HepG2 (cell line): ENCODE measurements around the gene TBCB. TPM values are rescaled to one million over a fixed set of nuclear protein-coding genes. Genes with fewer than 3 reads are reported as not detected.

Experiments used
- CREM ChIP-seq, 2 experiments: sonication (generic) in 1 of 2; formaldehyde crosslinking in 1 of 2; IDR thresholded peaks; 2 replicates each; pipeline versions ENCODE4 v1.4.0 to v1.6.1; 2016 to 2020; ENCODE audit warnings: antibody characterized with exemption in 1 of 2, mild to moderate bottlenecking in 1 of 2, missing genetic modification reagents in 1 of 2
- ERF ChIP-seq: IDR thresholded peaks from 2 replicates; pipeline ENCODE4 v1.6.1; 2018; ENCODE audit warnings: missing biosample characterization, missing genetic modification reagents
- FOXA3 ChIP-seq: IDR thresholded peaks from 2 replicates; pipeline ENCODE4 v1.6.1; 2016; ENCODE audit warnings: missing genetic modification reagents, missing compliant biosample characterization
- IRF2 ChIP-seq: IDR thresholded peaks from 2 replicates; pipeline ENCODE4 v1.6.1; 2018; ENCODE audit warnings: missing genetic modification reagents, missing compliant biosample characterization
- KAT2B ChIP-seq: fragments of 150-350 bp; IDR thresholded peaks from 2 replicates; pipeline ENCODE4 v1.6.1; 2014; ENCODE audit warnings: low read depth, low read length, borderline replicate concordance
- MED13 ChIP-seq: sonication (generic); formaldehyde crosslinking; IDR thresholded peaks from 2 replicates; pipeline ENCODE4 v1.5.0; 2020; ENCODE audit warnings: missing genetic modification reagents
- PAXIP1 ChIP-seq: sonication (generic); formaldehyde crosslinking; conservative IDR thresholded peaks from 2 replicates; pipeline ENCODE4 v1.4.0; 2020; ENCODE audit warnings: mild to moderate bottlenecking, missing genetic modification reagents, moderate library complexity
- SPEN ChIP-seq: sonication (generic); formaldehyde crosslinking; IDR thresholded peaks from 2 replicates; pipeline ENCODE4 v1.5.1; 2020; ENCODE audit warnings: low read depth, mild to moderate bottlenecking, missing genetic modification reagents
- TAF15 ChIP-seq: fragments of 200-400 bp; formaldehyde crosslinking; IDR thresholded peaks from one replicate; pipeline ENCODE4 v1.6.1; 2018; ENCODE audit warnings: mild to moderate bottlenecking, low read depth, low read length; ENCODE audit not compliant: poor library complexity, severe bottlenecking
- ZFP37 ChIP-seq: sonication (generic); formaldehyde crosslinking; IDR thresholded peaks from 2 replicates; pipeline ENCODE4 v1.4.0; 2020; ENCODE audit warnings: missing genetic modification reagents, borderline replicate concordance
- ZFX ChIP-seq: sonication (generic); formaldehyde crosslinking; IDR thresholded peaks from 2 replicates; pipeline ENCODE4 v1.4.0; 2020; ENCODE audit warnings: mild to moderate bottlenecking, low read depth, missing genetic modification reagents, moderate library complexity
- ZNF121 ChIP-seq: sonication (generic); formaldehyde crosslinking; IDR thresholded peaks from 2 replicates; pipeline ENCODE4 v1.5.0; 2020; ENCODE audit warnings: mild to moderate bottlenecking, missing genetic modification reagents
- ZNF331 ChIP-seq: sonication (generic); formaldehyde crosslinking; IDR thresholded peaks from 2 replicates; pipeline ENCODE4 v1.4.0; 2020; ENCODE audit warnings: missing genetic modification reagents
- ZNF333 ChIP-seq: sonication (generic); formaldehyde crosslinking; IDR thresholded peaks from 2 replicates; pipeline ENCODE4 v1.4.0; 2020; ENCODE audit warnings: mild to moderate bottlenecking, missing genetic modification reagents, borderline replicate concordance
- ZNF850 ChIP-seq: sonication (generic); formaldehyde crosslinking; conservative IDR thresholded peaks from 2 replicates; pipeline ENCODE4 v1.9.0; 2021; ENCODE audit warnings: mild to moderate bottlenecking, missing genetic modification reagents
- polyA plus RNA-seq, 8 experiments: library from polyadenylated mRNA; depleted of rRNA in 3 of 8; stranded (reverse) in 7 of 8; unstranded in 1 of 8; fragments of >200 nt; fragmentation: Illumina TruSeq in 4 of 8; extraction: Trizol in 4 of 8; gene quantifications; 2 replicates each; pipeline versions ENCODE4 v1.2.1 to v1.2.3, GENCODE V29; 2011 to 2016; ENCODE audit warnings: low read depth in 4 of 8, missing spikeins in 1 of 8, mixed read lengths in 1 of 8; ENCODE audit not compliant: insufficient read depth in 1 of 8
- total RNA-seq, 5 experiments: library from RNA; depleted of rRNA; stranded (reverse); fragments of >200 nt; fragmentation: Illumina TruSeq; extraction: Trizol; gene quantifications; 2 replicates each; pipeline ENCODE4 v1.2.3, GENCODE V29; 2016; ENCODE audit warnings: low read depth in 1 of 5
- TF ChIP-seq, protein P1 (sequence below): IDR thresholded peaks from 2 replicates; pipeline ENCODE4 v1.6.1; 2016; ENCODE audit warnings: mild to moderate bottlenecking
- TF ChIP-seq, protein P2 (sequence below): sonication (generic); formaldehyde crosslinking; IDR thresholded peaks from 2 replicates; pipeline ENCODE4 v1.4.0; 2020; ENCODE audit warnings: missing genetic modification reagents, borderline replicate concordance
- TF ChIP-seq, protein P3 (sequence below), 2 experiments: sonication (generic) in 1 of 2; formaldehyde crosslinking in 1 of 2; IDR thresholded peaks; 2 replicates each; pipeline versions ENCODE4 v1.4.0 to v1.6.1; 2018 to 2020; ENCODE audit warnings: missing genetic modification reagents in 2 of 2, borderline replicate concordance in 1 of 2, low read depth in 1 of 2, mild to moderate bottlenecking in 1 of 2, missing biosample characterization in 1 of 2

The TBCB gene
- total and polyA plus RNA-seq, 2 of the 13 experiments (the other 11 are each of a cell fraction or from before 2014, with no cell fraction given) = 271 to 276 TPM

GRCh38 chr19:36139473-36140303, 24.4 kb downstream of the TBCB start, which contains the start of gene CAPNS1 (continued):
- TF ChIP-seq, protein P1, sequence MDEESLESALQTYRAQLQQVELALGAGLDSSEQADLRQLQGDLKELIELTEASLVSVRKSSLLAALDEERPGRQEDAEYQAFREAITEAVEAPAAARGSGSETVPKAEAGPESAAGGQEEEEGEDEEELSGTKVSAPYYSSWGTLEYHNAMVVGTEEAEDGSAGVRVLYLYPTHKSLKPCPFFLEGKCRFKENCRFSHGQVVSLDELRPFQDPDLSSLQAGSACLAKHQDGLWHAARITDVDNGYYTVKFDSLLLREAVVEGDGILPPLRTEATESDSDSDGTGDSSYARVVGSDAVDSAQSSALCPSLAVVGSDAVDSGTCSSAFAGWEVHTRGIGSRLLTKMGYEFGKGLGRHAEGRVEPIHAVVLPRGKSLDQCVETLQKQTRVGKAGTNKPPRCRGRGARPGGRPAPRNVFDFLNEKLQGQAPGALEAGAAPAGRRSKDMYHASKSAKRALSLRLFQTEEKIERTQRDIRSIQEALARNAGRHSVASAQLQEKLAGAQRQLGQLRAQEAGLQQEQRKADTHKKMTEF (CRISPR knock-in tag) = peak; percentile 94
- TF ChIP-seq, protein P2, sequence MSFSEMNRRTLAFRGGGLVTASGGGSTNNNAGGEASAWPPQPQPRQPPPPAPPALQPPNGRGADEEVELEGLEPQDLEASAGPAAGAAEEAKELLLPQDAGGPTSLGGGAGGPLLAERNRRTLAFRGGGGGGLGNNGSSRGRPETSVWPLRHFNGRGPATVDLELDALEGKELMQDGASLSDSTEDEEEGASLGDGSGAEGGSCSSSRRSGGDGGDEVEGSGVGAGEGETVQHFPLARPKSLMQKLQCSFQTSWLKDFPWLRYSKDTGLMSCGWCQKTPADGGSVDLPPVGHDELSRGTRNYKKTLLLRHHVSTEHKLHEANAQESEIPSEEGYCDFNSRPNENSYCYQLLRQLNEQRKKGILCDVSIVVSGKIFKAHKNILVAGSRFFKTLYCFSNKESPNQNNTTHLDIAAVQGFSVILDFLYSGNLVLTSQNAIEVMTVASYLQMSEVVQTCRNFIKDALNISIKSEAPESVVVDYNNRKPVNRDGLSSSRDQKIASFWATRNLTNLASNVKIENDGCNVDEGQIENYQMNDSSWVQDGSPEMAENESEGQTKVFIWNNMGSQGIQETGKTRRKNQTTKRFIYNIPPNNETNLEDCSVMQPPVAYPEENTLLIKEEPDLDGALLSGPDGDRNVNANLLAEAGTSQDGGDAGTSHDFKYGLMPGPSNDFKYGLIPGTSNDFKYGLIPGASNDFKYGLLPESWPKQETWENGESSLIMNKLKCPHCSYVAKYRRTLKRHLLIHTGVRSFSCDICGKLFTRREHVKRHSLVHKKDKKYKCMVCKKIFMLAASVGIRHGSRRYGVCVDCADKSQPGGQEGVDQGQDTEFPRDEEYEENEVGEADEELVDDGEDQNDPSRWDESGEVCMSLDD = peak; percentile 57; the same call in 1 of the 2 replicates
- TF ChIP-seq ERF (peak; percentile 93), IRF2 (CRISPR knock-in tag) (peak; percentile 50; the same call in 1 of the 2 replicates), FOXA3 (CRISPR knock-in tag) (peak; percentile 23; the same call in 1 of the 2 replicates), SPEN (CRISPR knock-in tag) (peak; percentile 91), ZNF331 (CRISPR knock-in tag) (peak; percentile 60; the same call in 1 of the 2 replicates), ZFP37 (CRISPR knock-in tag) (peak; percentile 12; the same call in 1 of the 2 replicates), KAT2B (no peak), CREM (IDR thresholded peaks at IDR 0.05) (no peak; the same call in 1 of the 2 replicates), CREM (CRISPR knock-in tag; IDR thresholded peaks at IDR 0.05) (no peak), ZFX (CRISPR knock-in tag) (peak; percentile 92), ZNF121 (no peak), ZNF333 (CRISPR knock-in tag) (peak; percentile 41; the same call in 1 of the 2 replicates), TAF15 (peak; percentile 53), MED13 (CRISPR knock-in tag) (no peak; the same call in 1 of the 2 replicates), ZNF850 (no peak; the same call in 1 of the 2 replicates), PAXIP1 (CRISPR knock-in tag) (0 out of 2 replicates have a peak, but pooled peaks have one; percentile 26)
- TF ChIP-seq, protein P3, sequence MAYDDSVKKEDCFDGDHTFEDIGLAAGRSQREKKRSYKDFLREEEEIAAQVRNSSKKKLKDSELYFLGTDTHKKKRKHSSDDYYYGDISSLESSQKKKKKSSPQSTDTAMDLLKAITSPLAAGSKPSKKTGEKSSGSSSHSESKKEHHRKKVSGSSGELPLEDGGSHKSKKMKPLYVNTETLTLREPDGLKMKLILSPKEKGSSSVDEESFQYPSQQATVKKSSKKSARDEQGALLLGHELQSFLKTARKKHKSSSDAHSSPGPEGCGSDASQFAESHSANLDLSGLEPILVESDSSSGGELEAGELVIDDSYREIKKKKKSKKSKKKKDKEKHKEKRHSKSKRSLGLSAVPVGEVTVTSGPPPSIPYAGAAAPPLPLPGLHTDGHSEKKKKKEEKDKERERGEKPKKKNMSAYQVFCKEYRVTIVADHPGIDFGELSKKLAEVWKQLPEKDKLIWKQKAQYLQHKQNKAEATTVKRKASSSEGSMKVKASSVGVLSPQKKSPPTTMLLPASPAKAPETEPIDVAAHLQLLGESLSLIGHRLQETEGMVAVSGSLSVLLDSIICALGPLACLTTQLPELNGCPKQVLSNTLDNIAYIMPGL (CRISPR knock-in tag; IDR thresholded peaks at IDR 0.05; ENCODE audit: borderline replicate concordance in 1 of 2, low read depth in 1 of 2) = peak; percentile 42 to 69
